Posterior cingulate gyrus (tissue), 11 donors: ENCODE data around the gene DNM2.

Experiments
- DNase-seq, 10 donors: peaks; one replicate each; pipeline versions ENCODE4 v3.0.0 to v3.0.0-alpha.2; 2020 to 2021; ENCODE audit warnings: mixed read lengths in 3 of 10
- intact Hi-C: fragments of 100-400 bp; cut with DNase I; formaldehyde crosslinking; loops from one replicate; pipeline ENCODE4 v1.15.1; 2023

Gene DNM2

DNA sequence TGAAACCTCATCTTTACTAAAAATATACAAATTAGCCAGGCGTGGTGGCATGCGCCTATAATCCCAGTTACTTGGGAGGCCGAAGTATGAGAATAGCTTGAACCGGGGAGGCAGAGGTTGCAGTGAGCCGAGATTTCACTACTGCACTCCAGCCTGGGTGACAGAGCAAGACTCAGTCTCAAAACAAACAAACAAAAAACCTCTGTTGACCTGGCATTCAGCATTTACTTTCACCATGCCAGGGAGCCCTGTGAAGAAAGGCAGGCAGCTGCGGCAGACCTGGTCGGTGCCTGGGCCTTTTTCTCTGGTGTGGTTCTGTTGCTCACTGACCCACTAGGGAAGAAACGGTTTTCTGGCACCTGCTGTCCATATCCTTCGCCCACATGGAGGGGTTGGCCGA, 49.8 kb downstream of the DNM2 start:
- intact Hi-C loops = loop anchor here (5.0 kb wide), 1 partner anchor 95 kb away; no protein-coding TSS in a partner anchor
- DNase-seq = no peak

DNA sequence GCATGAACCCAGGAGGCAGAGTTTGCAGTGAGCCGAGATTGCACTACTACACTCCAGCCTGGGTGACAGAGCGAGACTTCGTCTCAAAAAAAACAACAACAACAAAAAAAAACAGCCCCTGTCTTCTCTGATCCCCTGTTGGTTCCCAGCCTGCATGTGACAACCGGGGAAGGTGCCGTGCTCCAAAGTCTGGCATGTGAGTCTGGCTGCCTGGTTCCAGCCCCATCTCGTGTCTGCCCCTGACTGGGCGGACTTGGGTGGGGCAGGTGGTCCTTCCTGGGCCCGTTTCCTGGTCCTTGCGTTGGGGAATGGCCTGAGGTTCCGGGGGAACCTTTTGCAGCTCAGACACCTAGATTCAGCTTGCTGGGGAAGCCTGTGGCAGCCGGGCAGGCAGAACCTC, 50.5 kb downstream of the DNM2 start:
- no peak for DNase-seq
- intact Hi-C loops = loop anchor here (5.0 kb wide), 1 partner anchor 94 kb away; no protein-coding TSS in a partner anchor

DNA sequence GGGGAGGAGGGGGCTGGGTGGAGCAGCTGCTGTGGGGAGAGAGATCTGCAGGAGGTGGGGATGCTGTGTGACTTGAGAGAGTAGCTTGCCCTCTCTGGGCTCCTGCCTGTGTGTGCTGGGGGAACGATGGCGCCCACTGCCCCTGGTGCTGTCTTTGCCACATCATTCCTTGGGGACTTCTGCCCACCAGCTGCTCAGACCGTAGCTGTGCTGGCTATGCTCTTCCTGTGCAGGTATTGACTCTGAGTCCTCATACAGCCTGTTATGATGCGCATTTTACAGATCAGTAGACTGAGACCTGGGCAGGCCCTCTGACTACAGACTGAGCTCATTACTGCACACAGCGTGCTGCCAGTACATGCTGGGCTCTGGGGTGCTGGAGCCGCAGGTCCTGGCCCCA, 51.1 kb downstream of the DNM2 start:
- DNase-seq = no peak
- intact Hi-C loops = loop anchor here (5.0 kb wide), 1 partner anchor 93 kb away; no protein-coding TSS in a partner anchor

DNA sequence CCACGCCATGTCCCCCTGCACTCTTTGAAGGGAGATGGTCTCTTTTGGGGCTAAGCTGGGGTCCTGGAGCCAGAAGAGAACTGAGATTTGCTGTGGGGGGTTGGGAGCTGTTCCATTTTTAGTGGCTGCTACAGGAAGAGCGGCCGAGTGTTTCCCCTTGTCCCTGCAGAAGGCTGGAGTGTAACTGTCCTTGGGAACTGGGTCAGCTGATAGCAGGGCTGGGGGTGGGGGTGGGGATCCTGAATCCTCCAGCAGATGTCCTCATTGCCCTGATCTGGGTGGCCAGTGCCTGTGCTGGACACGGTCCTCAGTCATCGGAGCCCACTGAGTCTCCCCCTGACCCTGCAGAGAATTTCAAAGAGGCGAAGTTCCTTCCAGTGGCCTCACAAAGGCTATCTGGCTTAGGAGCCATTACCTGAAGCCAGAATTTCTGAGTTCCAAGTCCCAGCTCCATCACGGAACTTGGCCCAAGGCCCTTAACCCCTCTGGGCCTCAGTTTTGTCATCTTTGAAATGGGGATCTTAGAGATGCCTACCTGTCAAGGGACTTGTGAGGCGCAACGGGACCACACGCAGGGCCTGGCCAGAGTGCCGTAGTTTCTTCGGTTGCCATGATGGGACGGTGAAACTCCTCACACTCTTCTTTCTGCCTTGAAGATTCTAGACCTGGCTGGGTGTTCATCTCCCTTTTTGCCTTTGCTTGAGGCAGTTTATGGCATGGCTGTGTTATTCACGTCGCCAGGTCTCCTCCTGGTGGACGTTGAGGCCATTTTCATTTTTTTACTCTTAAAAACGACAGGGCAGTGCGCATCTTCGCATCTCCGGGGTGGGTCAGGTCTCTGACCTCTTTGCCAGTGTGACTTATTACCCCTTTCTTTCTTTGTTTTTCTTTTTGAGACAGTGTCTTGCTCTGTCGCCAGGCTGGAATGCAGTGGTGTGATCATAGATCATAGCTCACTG, 51.9 kb downstream of the DNM2 start:
- intact Hi-C loops = loop anchor here (1.0 to 5.0 kb wide), 2 partner anchors 53 to 92 kb away; no protein-coding TSS in a partner anchor
- peak in 5 of 10 donors; percentile 53 to 91 (median 59) for DNase-seq

DNA sequence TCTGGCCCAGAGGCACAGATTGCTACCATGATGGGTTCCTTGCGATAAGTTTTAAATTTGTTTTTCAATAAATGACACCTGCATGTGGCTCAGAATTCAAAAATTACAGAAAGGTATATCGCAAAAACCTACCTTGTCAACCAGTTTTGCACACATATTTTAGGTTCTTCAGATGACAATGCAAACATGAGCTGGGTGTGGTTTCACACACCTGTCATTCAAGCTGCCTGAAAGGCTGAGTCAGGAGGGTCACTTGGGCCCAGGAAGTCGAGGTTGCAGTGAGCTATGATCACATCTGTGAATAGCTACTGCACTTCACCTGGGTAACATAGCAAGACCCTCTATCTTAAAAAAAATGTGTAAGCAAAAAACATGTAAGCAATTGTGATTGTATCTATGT, 56.1 kb downstream of the DNM2 start:
- intact Hi-C loops = no loop called here
- no peak for DNase-seq

DNA sequence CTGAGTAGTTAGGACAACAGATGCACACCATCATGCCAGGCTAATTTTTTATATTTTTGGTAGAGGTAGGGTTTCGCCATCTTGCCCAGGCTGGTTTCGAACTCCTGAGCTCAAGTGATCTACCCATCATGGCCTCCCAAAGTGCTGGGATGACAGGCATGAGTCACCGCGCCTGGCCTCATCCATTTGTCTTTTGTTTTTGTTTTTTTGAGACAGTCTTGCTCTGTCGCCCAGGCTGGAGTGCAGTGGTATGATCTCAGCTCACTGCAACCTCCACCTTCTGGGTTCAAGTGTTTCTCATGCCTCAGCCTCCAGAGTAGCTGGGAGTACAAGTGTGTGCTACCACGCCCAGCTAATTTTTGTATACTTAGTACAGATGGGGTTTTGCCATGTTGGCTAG, 57.0 kb downstream of the DNM2 start:
- DNase-seq = no peak
- intact Hi-C loops = no loop called here

DNA sequence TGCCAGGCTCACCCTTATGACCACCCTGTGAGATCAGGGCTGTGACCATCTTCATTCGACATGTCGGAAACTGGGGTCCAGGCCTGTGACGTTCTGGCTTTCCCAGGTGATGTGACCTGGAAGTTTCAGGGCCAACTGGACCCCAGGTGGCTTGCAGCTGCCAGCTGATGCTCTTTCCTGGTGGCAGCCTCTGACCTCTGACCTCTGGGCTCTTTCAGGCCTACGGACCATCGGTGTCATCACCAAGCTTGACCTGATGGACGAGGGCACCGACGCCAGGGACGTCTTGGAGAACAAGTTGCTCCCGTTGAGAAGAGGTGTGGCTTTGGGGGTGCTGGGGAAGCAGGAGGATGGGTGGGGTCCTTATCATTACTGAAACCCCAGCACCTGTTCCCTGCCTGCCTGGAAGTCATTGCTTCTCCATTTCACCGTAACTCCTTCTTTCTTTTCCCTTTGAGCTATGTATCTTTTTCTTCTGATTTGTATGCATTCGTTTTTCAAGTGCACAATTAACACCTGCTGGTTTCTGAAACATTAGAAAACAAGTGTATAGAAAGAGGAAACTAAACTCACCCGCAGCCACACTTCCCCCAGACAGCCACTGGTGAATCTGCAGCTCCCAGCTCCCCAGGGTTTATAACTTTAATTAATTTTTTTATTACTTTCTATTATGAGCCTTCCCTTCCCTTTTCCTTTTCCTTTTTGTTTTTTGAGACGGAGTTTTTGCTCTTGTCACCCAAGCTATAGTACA, 59.2 kb downstream of the DNM2 start:
- no peak for DNase-seq
- intact Hi-C loops = no loop called here

DNA sequence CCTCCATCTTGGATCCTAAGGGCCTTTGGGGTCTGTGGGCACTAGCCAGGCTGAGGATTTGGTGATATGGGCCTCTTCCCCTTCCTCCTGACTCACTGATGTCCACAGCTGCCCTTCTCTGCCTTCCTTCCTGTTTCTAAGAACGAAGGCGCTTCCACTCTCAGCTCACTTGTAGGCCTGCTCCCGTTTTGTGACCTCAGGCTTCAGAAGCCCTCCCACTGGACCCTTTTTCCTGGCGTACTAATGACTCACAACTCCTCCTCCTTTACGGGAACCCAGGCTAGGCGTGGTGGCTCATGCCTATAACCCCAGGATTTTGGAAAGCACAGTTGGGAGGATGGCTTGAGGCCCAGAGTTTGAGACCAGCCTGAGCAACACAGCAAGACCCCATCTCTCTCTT, 62.5 kb downstream of the DNM2 start:
- intact Hi-C loops = no loop called here
- DNase-seq = no peak

DNA sequence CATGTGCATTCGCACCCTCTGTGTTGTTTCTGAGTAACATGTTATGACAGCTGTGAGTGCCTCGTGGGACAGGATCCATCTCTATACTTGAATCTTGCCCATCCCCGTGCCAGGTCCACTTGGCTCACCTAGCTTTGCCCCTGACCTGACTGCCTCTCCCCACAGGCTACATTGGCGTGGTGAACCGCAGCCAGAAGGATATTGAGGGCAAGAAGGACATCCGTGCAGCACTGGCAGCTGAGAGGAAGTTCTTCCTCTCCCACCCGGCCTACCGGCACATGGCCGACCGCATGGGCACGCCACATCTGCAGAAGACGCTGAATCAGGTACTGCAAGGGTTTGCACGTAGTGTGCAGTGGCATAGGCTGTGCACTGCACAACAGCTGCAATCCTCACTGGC, 64.9 kb downstream of the DNM2 start:
- no peak for DNase-seq
- intact Hi-C loops = no loop called here

DNA sequence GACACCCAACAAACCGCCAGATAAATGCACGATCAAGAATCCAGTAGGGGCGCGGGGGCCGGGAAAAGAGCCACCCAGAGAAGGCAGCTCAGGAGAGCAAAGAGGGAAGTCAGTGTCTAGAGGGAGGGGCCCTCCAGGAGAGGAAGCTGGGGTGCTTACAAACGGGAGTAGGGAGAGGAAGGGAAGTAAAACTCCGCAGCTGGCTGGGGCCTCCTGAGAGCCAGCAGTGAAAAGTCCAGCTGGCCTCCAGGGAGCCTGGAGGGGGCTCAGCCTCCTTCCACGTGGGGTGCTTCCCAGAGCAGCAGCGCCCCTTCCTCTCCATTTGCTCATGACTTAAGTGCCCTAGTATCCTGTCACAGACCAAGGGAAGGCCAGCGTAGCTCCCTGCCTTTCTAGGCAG, 66.4 kb downstream of the DNM2 start:
- DNase-seq = no peak
- intact Hi-C loops = no loop called here

DNA sequence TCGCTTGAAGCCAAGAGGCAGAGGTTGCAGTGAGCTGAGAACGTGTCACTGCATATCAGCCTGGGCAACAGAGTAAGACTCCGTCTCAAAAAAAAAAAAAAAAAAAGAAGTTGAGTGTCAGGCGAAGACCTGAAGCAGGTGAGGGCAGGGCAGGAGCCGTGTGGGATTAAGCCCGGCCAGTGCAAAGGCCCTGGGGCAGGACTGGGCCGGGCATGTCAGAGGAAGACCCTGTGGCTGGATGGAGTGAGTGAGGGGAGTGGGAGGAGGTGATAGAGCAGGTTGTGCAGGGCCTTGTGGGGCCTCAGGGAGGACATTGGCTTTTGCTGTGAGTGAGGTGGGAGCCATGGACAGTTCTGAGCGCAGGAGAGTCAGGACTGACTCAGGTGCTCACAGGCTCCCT, 70.3 kb downstream of the DNM2 start:
- no peak for DNase-seq
- intact Hi-C loops = no loop called here

DNA sequence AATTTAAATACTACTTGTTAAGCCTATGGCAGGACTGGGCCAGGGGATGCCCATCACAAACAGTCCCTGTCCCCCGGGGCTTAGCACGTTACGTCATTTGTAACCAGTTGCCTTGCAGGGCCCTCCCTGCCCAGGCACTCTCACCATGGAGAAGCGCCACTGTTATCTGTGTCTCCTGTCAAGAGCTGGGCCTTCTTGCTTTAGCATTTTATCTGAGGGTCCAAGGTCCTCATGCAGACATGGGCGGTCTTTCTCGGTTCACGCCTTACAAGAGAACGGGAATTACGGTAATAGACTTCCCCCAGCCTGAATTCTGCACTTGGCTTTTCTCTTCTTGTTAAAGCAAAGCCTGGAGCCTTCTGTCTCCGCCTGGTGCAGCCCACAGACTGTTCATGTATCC, 72.0 kb downstream of the DNM2 start:
- intact Hi-C loops = no loop called here
- no peak for DNase-seq

DNA sequence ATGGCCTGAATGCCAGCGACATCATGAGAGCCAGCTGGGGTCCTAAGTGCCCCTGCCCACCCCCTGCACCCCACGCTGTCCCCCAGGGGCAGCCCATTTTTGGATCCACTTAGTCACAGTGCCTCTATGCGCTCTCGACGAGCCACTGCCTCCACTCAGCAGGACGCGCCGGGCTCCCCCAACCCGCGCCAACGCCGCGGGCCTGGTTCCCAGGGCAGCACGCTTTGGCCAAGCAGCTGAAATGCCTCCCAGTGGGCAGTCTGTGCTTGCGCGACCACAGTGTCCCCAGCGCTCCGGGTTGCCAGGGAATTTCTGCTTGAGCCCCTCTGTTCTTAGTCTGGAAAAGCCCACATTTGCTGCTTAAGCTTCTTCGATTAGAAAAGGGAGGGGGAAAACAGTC, 78.8 kb downstream of the DNM2 start:
- intact Hi-C loops = no loop called here

DNA sequence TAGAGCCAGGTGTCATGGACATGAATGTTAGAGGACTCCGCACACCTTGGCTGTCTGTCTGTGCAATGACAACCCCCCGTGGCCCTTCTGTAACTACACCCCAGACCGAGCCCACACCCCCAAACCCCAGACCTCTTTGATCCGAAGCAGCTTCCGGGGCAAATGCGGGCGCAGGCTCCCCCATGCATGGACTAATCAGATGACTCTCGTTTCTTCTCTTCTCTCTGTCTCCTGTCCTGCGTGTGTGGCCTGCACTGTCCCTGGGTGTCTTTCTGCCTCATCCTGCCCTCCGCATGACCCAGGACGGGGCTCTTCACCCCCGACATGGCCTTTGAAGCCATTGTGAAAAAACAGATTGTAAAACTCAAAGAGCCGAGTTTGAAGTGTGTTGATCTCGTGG, 79.2 kb downstream of the DNM2 start:
- no peak for DNase-seq
- intact Hi-C loops = no loop called here

More for the DNA sequence above, 78.8 kb downstream of the DNM2 start:
- peak in 5 of 10 donors; percentile 26 to 91 (median 46) for DNase-seq

DNA sequence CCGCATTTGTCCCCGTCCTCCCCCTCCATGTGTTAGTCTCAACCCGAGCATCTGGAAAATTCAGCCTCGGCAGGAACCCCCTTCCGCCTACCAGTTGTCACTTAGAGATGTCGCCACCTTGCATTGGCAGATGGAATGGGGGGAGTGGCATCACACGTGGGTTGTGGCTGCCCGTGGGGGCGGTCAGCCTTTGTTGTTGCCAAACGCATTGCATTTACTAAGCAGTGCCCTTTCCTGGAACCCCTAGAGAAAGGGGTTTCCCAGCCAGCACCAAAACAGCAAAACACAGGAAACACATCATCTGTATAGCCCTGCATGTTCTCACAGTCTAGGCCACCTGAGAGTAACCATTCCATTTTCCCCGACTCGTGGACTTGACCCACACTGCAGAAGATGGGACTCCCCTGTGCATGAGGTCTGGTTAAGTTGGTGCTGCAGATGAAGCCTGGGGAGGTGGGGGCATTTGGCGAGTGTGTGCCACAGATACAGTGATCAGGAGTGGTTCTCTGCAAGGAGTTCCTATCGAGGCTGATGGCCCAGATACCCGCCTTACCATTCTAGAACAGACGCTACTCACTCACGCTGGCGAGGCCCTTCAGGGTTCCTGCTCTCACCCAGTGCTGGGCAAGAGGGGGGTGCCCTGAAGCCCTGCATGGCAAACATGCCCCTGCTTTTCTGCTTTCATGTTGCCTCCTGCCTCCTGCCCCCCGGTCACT, 79.8 kb downstream of the DNM2 start:
- DNase-seq = peak; percentile 31 to 93 (median 52)
- intact Hi-C loops = no loop called here

DNA sequence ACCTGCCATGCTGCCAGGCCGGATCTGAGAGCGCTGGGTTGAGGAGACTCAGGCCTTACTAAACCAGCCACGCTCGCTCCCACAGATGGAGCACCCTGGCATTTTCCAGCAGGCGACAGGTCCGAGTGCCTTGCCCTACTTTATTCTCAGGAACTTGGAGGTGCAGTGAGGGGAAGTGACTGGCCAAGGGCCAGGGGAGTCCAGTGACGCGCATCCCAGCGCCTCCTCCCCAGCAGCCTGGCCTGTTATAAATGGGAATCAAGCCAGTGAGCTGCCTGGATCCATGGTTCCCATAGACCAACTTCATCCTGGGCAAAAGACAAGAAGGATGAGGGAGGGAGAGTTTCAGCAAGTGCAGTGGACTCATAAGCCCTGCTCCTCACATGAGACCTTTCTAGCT, 82.6 kb downstream of the DNM2 start:
- intact Hi-C loops = no loop called here
- DNase-seq = peak in 7 of 10 donors; percentile 25 to 91 (median 49)

DNA sequence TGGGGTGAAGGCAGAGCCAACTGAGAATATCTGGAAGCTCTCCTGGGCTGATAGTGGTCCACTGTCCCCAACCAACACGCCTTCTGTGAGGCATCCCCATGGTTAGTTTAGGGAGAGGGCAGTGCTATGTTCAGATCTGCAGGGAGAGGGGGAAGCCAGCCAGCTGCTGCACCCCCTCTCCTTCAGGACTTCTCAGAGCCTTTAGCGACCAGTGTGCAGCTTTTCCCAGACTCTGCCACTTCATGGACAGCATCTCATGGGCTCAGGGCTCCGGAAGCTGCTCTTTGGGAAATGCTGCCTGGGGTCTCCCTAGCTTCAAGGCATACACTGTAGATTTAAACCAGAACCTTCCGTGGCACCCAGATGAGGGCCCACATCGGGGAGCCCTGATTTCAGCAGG, 84.6 kb downstream of the DNM2 start:
- no peak for DNase-seq
- intact Hi-C loops = no loop called here

DNA sequence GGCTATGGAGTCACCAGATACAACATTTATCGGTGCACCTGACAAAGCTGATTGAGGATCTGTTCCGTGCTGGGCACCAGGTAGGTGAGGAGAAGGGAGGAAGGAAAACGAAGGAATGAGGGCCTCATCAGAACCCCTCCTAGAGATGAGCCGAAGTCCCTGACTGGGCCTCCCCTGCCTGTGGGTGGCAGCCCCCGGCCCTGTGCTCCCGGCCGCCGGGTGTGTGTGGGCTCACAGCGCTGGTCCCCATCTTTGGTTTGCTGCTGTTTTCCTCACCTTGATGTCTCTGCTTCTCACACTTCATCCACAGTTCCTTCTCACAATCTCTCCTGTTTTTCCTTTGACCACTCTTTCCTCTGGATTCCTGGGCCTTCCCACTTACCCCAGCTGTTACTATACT, 85.4 kb downstream of the DNM2 start:
- no peak for DNase-seq
- intact Hi-C loops = no loop called here

DNA sequence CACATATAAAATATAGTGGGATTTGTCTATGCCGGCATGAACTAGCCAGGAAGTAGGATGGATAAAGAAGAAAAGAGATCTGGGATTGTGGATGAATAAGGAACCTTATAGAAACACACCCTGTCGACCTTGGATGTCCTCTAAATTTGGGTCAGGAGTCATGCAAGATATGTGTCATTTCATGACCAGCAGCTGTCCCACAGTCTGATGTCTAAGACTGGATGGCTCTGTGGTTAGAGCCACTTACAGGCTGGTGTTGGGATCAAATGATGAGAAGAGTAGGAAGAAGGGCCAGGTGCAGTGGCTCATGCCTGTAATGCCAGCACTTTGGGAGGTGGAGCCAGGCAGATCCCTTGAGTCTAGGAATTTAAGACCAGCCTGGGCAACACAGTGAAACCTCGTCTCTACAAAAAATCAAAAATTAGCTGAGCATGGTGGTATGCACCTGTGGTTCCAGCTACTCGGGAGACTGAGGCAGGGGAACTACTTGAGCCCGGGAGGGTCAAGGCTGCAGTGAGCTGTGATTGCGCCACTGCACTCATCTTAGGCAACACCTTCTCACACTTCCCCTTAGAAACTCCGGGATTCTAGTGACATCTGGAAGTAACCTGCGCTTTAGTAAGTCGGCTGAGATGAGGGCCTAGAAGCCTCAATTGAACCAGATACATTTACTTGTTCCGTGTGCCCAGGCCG, 87.3 kb downstream of the DNM2 start:
- no peak for DNase-seq
- intact Hi-C loops = no loop called here

DNA sequence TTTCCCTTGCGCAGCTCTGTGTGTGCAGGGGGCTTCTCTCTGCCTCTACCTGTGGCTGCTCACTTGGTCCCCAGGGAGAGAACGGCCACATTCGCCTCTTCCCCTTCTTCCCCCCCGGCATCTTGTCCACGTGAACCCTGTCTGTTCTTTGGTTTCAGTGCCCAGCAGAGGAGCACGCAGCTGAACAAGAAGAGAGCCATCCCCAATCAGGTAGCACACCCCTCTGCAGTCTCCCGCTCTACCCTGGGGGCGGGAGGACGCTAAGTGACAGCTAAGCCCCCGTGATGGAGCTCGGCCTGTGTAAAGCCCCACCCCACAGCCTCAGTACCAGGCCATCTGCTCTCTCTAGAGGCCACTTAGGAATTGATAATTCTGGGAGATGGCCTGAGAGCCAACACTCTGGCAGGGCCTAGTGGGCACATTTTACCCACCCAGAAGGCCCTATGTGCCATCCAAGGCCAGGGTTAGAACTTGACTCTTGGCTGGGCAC, 87.9 kb downstream of the DNM2 start:
- DNase-seq = no peak
- intact Hi-C loops = no loop called here
